HG03103 (cell line): ENCODE data around the gene CCT7.

ENCODE experiments used
- ATAC-seq: cut with Tn5 transposase; IDR thresholded peaks from one replicate; pipeline ENCODE4 v1.9.1; 2021; ENCODE audit warnings: low read depth; ENCODE audit not compliant: unreplicated experiment

Gene CCT7

GRCh38 chr2:73266061-73266901 is 32.2 kb downstream of the CCT7 start:
- no peak for ATAC-seq

- ATAC-seq, result no peak
Observed at GRCh38 chr2:73267008-73267407, 32.9 kb downstream of the CCT7 start.

- ATAC-seq, result no peak
Observed at GRCh38 chr2:73268366-73268829, 34.3 kb downstream of the CCT7 start.

- no peak for ATAC-seq
Observed at GRCh38 chr2:73268830-73269685, 35.0 kb downstream of the CCT7 start.

- no peak for ATAC-seq
Observed at GRCh38 chr2:73269686-73270465, 35.8 kb downstream of the CCT7 start.

GRCh38 chr2:73272270-73272669 is 38.2 kb downstream of the CCT7 start:
- no peak for ATAC-seq

- ATAC-seq, result no peak
Observed at GRCh38 chr2:73279852-73280251, 45.7 kb downstream of the CCT7 start.

- ATAC-seq, result no peak
Observed at GRCh38 chr2:73281244-73281643, 47.1 kb downstream of the CCT7 start.

- no peak for ATAC-seq
Observed at GRCh38 chr2:73282924-73283544, 48.9 kb downstream of the CCT7 start.

GRCh38 chr2:73283545-73284295 is 49.6 kb downstream of the CCT7 start:
- ATAC-seq, result peak; percentile 4

- ATAC-seq, result peak; percentile 58
Observed at GRCh38 chr2:73284296-73285158, 50.4 kb downstream of the CCT7 start, which contains the start of gene FBXO41. Gene FBXO41, minus strand, starts transcription at chr2:73284478. Its CDS starts 14,848 bp downstream, at chr2:73269630.

- peak; percentile 59 for ATAC-seq
Observed at GRCh38 chr2:73285159-73285739, 51.1 kb downstream of the CCT7 start.

- no peak for ATAC-seq
Observed at GRCh38 chr2:73286134-73286655, 52.1 kb downstream of the CCT7 start.

GRCh38 chr2:73289304-73289703 is 55.2 kb downstream of the CCT7 start:
- ATAC-seq, result no peak

- ATAC-seq, result no peak
Observed at GRCh38 chr2:73290049-73290839, 56.1 kb downstream of the CCT7 start.

GRCh38 chr2:73291093-73291460 is 57.0 kb downstream of the CCT7 start:
- ATAC-seq, result no peak
